ENCODE data around the gene RAPGEF2.
"Not testable (repeated sequence)": the region's sequence is repeated elsewhere in the genome, so short reads cannot be mapped to it uniquely, and the experiment has no call there.

Gene RAPGEF2

DNA sequence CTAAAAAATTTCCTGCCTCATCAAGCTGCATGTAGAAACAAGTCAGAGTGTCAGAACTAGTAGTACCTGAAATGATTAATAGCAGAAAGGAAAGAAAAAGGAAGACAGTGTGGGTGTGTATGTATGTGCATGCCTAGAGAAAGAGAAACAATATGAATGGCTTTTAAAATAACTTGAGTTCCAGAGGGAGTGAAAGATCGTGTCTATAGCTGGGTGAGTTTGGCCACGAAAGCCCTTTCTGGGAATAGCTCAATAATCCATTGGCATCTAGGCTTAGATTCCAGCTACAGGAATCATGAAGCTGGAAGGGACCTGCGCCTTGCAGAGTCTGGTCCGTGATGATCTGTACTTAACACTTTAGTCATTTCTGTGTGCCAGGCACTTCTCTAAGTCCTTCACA is 195.6 kb downstream of the RAPGEF2 start:
- no peak for DNase-seq (ENCODE audit: extremely low read depth in 1 of 2, low read depth in 1 of 2)

DNA sequence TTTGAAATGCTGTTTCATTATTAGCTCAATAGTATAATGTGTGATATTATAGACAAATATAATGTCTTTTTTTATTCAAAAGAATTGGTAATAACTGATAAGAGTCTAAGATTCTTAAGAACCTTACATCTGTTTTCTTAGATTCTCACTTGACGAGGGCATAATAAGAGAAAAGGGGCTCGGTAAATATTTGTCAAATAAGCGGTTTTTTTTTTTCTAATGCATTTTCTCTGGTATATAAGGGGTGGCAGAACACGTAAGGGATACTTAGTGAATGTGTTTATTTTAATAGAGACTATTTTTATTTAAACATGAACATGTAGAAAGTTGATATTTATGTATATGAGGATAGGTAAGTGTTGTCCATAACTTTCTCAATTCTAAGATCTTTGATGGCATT is 200.6 kb downstream of the RAPGEF2 start:
- DNase-seq (ENCODE audit: extremely low read depth in 1 of 2, low read depth in 1 of 2): no peak

DNA sequence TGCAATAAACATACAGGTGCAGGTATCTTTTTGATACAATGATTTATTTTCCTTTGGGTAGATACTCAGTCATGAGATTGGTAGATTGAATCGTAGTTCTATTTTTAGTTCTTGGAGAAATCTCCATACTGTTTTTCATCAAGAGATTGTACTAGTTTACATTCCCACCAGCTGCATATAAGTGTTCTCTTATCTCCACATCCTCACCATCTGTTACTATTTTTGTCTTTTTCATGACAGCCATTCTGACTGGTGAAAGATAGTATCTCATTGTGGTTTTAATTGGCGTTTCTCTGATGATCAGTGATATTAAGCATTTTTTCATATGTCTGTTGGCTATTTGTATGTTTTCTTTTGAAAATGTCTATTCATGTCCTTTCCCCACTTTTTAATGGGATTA is 202.2 kb downstream of the RAPGEF2 start:
- DNase-seq (ENCODE audit: extremely low read depth in 1 of 2, low read depth in 1 of 2): no peak

DNA sequence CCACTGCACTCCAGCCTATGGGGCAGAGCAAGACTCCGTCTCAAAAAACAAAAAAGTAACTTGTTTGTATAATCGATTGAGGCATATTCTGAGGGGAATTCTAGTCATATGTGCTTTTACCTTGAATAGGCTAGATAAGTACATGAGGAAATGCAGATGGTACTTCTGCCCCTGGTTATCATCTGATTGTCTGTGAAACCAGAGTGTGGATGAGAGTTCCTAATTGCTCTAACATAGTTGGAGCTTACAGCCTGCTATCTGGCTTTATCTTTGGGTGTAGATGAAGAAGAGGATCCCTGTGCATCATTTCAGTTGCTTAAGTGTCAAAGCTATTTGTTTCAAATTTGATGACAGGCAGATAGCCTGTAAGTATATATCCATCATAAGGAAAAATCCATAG is 205.1 kb downstream of the RAPGEF2 start:
- no peak for DNase-seq (ENCODE audit: extremely low read depth in 1 of 2, low read depth in 1 of 2)

DNA sequence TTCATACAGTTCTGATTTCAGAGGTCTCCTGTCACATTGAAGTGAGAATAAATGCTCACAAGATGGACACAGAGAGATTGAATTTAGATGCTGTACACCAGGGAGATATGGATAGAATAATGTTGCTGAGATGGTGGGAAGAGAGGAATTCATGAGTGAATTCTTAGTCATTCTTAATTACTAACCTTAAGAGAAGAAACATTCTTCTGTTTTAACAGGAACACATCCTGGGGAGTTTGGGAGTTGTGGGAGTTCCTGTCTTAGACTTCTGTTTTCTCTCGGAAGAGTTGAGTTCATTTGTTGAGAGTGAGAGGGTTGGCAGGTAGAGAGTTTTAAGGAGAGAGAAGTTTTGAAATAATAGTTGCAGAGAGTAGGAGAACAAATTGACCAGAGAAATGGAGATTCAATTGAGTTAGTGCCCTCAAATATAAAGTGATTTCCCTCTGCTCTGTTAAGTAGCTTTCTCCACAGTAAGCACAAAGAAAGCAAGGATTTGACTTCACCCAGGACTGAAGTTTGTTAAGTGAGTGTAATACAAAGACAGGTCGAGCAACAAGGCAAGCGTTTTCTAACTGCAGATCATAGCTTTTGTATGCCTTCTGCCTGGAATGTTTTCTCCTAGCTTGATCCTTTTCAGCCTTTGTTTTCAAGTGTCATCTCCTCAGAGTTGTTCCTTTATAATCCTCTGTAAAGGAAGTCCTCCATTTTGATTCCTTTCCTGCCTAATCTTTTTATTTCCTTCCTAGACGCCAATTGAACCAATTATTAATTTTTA is 205.9 kb downstream of the RAPGEF2 start:
- DNase-seq (ENCODE audit: extremely low read depth in 1 of 2, low read depth in 1 of 2): no peak

DNA sequence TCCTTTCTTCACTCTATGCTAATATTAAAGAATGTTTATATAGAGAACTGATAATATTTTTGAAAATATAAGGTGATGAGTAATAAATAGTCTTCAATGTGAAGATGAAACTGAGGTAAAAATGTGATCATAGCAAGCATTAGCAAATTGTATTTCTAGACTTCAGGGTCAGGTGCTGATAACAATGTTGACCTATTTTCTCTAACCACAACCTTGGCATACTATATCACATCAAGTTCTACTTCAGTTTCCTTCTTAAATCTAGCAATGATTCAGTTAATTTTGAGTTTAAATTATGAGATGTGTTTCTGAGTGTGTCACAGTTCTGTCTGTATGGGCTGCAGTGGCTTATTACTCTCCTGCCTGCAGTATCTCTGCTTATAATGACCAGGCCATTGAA is 209.4 kb downstream of the RAPGEF2 start:
- no peak for DNase-seq (ENCODE audit: extremely low read depth in 1 of 2, low read depth in 1 of 2)

DNA sequence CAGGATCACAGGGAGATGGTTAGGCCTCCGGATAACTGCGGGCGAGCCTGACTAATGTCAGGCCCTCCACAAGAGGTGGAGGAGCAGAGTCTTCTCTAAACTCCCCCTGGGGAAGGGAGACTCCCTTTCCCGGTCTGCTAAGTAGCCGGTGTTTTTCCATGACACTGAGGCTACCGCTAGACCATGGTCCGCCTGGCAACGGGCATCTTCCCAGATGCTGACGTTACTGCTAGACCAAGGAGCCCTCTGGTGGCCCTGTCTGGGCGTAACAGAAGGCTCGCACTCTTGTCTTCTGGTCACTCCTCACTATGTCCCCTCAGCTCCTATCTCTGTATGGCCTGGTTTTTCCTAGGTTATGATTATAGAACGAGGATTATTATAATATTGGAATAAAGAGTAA is 213.0 kb downstream of the RAPGEF2 start:
- DNase-seq (ENCODE audit: extremely low read depth in 1 of 2, low read depth in 1 of 2): not testable (repeated sequence)

DNA sequence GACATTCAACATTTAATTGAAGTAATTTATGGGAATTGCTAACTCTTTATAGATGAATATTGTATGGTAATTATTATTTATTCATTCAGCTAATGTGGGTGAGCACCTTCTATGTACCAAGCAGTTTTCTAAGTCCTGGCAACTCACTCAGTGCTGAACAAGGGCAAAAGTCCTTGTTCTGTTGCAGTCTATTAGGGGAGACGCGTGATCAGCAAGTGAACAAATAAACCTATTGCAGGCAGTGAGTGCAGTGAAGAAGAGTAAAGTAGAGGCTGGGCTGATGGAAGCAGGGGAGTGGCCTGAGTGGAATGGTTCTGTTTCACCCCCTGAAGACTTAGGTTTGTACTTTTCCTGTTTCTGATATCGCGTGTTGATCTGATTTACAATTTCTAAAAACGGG is 214.3 kb downstream of the RAPGEF2 start:
- DNase-seq (ENCODE audit: extremely low read depth in 1 of 2, low read depth in 1 of 2): no peak

DNA sequence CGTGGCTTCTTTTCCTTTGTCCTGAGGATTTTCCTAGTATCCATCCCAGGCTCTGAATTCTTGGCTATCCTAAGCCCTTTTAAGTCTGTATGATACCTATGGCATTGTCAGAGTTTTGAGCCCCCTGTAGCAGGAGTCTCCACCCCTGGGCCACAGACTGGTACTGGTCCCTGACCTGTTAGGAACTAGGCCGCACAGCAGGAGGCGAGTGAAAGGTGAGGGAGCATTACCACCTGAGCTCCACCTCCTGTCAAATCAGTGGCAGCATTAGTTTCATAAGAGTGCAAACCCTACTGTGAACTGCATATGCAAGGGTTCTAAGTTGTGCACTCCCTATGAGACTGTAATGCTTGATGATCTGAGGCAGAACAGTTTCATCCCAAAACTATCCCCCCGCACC is 216.1 kb downstream of the RAPGEF2 start:
- no peak for DNase-seq (ENCODE audit: extremely low read depth in 1 of 2, low read depth in 1 of 2)

DNA sequence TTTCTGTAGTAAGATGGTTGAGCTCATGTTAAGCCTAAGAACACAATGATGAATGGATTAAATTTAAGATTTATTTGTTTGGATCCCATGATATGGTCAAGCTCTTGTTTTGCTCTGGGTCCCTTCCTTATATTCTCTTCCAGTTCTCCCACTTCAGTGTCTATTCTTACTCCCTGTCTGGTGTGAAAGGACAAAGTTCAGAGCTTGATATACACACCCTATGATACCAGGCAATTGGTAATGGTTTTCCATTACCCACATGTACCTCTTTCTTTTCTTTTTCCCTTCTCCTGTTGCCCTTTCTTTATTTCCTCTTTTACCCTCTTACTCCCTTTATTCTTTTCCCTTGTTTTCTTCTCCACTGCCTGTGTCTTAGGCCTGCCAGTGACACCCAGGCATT is 223.6 kb downstream of the RAPGEF2 start:
- DNase-seq (ENCODE audit: extremely low read depth in 1 of 2, low read depth in 1 of 2): no peak

DNA sequence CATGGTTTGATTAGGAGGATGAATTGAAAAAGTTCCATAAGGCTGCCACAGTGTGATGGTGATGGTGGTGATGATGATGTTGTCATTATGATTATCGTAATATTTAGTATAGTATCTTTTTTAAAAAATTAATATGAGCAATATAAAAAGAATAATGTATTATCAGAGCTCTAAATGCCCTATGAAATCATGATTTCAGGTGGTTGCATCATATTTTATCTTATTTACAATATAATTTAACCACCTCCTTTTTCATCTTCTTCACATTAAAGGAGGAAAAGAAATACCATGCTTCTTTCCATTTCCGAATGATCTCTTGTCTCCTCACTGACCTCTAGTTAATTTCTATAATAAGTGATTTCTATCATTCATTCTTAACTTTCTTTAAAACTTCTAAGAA is 225.9 kb downstream of the RAPGEF2 start:
- DNase-seq (ENCODE audit: extremely low read depth in 1 of 2, low read depth in 1 of 2): no peak

DNA sequence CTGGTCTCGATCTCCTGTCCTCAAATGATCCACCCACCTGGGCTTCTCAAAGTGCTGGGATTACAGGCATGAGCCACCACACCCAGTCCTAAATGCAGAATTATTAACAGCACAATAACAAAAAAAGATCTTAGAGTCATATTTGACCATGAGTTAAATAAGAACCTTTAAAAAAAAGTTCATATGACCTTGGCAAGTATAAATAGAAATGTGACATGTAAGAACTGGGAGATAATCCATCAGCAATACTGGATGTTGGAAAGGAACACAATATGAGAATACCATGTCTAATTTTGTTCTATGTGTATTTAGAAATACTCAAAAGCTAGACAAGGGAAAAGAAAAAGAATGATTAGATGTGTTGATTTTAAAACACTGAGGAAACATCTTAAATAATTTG is 231.6 kb downstream of the RAPGEF2 start:
- no peak for DNase-seq (ENCODE audit: extremely low read depth in 1 of 2, low read depth in 1 of 2)

DNA sequence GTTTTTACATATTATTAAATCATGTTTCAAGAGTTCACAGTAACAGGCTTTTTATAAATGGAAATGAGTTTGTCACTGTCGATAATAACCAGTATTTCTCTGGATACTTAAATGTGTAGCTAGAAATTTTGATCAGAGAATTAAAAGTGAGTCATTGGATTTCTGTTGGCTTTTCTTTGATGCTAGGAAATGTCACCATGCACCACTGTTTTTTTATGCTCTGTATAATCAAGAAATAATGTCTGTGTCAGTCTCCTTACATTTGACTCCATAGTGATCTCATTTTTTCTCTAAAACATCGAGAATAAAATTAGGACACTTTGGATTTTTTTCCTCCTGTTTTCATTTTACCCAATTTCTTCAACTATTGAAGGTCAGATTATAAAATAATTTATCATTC is 234.2 kb downstream of the RAPGEF2 start:
- DNase-seq (ENCODE audit: extremely low read depth in 1 of 2, low read depth in 1 of 2): no peak

DNA sequence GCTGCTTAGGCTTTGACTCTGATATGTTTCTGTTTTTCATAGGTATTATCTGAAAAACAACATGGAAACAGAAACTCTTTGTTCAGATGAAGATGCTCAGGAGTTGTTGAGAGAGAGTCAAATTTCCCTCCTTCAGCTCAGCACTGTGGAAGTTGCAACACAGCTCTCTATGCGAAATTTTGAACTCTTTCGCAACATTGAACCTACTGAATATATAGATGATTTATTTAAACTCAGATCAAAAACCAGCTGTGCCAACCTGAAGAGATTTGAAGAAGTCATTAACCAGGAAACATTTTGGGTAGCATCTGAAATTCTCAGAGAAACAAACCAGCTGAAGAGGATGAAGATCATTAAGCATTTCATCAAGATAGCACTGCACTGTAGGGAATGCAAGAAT is 238.6 kb downstream of the RAPGEF2 start:
- no peak for DNase-seq (ENCODE audit: extremely low read depth in 1 of 2, low read depth in 1 of 2)

DNA sequence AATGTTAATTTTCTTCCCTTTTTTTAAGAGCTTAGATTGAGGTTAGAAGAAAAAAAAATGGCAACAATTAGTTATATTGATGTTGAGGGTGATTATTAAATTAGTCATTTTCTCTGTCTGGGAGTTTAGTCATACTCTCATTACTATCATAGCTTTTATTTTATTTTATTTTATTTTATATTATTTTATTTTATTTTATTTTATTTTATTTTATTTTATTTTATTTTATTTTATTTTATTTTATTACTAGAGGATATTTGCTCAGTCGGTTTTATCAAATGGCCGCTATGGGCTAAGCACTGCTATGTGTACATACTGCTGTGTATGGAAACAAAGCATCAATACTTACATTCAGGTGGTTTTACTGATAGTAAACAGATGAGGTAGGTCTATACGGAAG is 239.5 kb downstream of the RAPGEF2 start:
- DNase-seq (ENCODE audit: extremely low read depth in 1 of 2, low read depth in 1 of 2): no peak

DNA sequence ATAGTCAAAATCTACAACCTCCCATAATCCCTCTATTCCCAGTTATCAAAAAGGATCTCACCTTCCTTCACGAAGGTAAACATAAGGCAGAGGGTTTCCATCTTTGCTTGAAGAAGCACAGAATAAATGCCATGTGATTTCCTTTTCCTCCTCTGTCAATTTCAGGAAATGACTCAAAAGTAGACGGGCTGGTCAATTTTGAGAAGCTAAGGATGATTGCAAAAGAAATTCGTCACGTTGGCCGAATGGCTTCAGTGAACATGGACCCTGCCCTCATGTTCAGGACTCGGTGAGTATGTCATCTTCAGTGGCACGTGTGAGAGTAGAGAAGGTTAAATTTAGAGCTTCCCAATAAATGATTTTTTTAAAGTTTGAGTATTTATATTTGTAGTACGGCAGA is 240.2 kb downstream of the RAPGEF2 start:
- no peak for DNase-seq (ENCODE audit: extremely low read depth in 1 of 2, low read depth in 1 of 2)

DNA sequence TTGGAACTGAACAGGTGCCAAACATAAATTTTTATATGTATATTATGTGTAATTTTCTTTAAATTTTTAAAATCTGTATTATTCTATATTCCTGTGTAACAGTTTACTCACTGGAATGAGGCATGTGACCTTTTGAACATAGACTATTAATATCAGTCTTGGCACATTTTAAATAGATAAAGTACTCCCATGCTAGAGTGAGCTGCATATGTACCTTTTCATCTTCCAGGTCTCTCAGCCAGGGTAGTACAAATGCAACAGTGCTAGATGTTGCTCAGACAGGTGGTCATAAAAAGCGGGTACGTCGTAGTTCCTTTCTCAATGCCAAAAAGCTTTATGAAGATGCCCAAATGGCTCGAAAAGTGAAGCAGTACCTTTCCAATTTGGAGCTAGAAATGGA is 242.0 kb downstream of the RAPGEF2 start:
- DNase-seq (ENCODE audit: extremely low read depth in 1 of 2, low read depth in 1 of 2): no peak

DNA sequence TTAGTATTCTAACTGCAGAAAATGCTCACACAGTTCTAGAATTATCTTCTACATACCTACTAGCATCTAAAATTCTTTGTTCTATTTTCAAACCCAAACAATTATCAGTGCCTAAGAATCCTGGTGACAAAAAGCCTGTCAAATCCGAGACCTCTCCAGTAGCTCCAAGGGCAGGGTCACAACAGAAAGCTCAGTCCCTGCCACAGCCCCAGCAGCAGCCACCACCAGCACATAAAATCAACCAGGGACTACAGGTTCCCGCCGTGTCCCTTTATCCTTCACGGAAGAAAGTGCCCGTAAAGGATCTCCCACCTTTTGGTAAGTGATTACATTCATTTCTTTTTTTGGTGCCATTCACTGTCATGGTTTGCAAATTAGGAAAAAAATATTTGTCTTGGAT is 243.8 kb downstream of the RAPGEF2 start:
- DNase-seq (ENCODE audit: extremely low read depth in 1 of 2, low read depth in 1 of 2): no peak

DNA sequence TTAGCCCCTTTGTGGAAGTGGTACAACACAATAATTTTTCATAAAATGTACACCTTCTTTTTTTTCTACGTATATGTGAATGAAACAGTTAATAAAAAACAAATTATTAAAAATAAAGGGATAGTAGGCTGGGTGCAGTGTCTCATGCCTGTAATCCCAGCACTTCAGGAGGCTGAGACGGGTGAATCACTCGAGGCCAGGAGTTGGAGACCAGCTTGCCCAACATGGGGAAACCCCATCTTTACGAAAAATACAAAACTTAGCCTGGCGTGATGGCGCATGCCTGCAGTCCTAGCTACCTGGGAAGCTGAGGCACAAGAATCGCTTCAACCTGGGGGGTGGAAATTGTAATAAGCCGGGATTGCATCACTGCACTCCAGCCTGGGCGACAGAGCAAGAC is 244.9 kb downstream of the RAPGEF2 start:
- no peak for DNase-seq (ENCODE audit: extremely low read depth in 1 of 2, low read depth in 1 of 2)

DNA sequence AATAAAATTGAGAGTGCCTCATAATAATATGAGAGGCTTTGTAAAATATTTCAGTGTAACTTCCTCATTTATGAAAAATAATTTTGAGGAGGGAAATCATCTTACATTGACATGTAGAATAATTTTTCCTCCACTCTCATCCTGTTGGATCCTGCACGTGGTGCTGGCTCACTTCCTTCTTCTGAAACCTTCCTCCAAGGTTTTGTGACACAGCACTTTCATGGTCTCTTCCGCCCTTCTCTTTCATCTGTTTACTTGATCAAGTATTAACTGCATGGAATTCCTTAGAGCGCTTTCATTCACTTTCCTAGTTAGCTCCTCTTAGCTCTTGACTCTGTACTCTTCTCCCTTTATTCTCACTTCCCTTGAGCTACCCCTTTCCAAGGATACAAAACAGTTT is 246.5 kb downstream of the RAPGEF2 start:
- DNase-seq (ENCODE audit: extremely low read depth in 1 of 2, low read depth in 1 of 2): no peak

DNA sequence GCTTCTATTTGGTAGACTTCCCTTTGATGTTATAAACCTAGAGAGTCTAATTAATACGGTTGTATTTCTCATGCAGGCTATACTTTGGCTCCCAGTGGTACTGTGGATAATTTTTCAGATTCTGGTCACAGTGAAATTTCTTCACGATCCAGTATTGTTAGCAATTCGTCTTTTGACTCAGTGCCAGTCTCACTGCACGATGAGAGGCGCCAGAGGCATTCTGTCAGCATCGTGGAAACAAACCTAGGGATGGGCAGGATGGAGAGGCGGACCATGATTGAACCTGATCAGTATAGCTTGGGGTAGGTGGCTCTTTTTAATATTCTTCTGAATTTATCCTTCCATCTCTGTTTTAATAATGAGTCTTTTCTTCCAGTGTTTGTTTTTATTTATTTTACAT is 249.7 kb downstream of the RAPGEF2 start:
- DNase-seq (ENCODE audit: extremely low read depth in 1 of 2, low read depth in 1 of 2): no peak

DNA sequence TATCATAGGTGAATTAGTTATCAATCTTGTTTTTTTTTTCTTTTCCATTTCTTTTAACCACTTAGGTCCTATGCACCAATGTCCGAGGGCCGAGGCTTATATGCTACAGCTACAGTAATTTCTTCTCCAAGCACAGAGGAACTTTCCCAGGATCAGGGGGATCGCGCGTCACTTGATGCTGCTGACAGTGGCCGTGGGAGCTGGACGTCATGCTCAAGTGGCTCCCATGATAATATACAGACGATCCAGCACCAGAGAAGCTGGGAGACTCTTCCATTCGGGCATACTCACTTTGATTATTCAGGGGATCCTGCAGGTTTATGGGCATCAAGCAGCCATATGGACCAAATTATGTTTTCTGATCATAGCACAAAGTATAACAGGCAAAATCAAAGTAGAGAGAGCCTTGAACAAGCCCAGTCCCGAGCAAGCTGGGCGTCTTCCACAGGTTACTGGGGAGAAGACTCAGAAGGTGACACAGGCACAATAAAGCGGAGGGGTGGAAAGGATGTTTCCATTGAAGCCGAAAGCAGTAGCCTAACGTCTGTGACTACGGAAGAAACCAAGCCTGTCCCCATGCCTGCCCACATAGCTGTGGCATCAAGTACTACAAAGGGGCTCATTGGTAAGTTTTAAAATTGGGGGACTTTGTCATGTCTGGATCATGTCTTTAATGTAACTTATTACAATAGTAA is 250.7 kb downstream of the RAPGEF2 start:
- no peak for DNase-seq (ENCODE audit: extremely low read depth in 1 of 2, low read depth in 1 of 2)

DNA sequence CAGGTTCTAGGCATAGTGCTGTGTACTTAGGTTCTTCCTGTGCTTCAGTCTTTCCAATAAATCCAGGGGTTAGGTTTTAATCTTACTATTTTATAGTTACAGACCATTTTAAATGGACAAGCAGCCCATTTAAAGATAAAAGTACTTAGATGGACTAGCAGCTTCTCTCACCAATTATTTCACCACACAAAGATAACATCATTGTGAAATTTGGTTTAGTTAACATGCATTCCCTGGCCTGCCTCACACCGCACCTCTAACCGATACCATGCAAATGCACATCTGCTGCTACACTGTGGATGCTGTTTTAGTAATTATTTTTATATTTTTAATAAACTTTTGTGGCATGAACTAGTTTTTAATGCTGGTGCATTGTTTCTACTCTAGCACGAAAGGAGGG is 252.6 kb downstream of the RAPGEF2 start:
- DNase-seq (ENCODE audit: extremely low read depth in 1 of 2, low read depth in 1 of 2): no peak
